IPS-18c (cell line): ENCODE data around the gene ALKBH5.

Experiments
- H3K4me3 ChIP-seq: 2 replicates; pipeline ENCODE4 v1.7.0; 2013; ENCODE audit warnings: low read depth, mild to moderate bottlenecking, low read length, moderate library complexity; ENCODE audit not compliant: insufficient read depth
- H3K9me3 ChIP-seq: one replicate; pipeline ENCODE4 v1.6.1; 2013; ENCODE audit warnings: mild to moderate bottlenecking, low read length, moderate library complexity; ENCODE audit not compliant: control insufficient read depth, insufficient read depth

ALKBH5 gene

GRCh38 chr17:18183334-18184142 lies at the start of gene ALKBH5:
ALKBH5 (plus strand) TSS chr17:18183828; CDS start chr17:18184244, 416 bp downstream.
- Histone ChIP-seq H3K9me3 (no peaks in the 10 kb centered on the region), H3K4me3 (peak within 1 kb of the TSS; percentile 67)

- H3K9me3 ChIP-seq = no peaks in the 10 kb centered on the region
- no peak overlapping the region for H3K4me3 ChIP-seq
These were observed 47.3 kb upstream of the ALKBH5 start for GRCh38 chr17:18136357-18136756.

GRCh38 chr17:18138065-18138749 lies 45.4 kb upstream of the ALKBH5 start:
- Histone ChIP-seq H3K9me3 (no peaks in the 10 kb centered on the region), H3K4me3 (no peak overlapping the region)

- no peaks in the 10 kb centered on the region for H3K9me3 ChIP-seq
- H3K4me3 ChIP-seq = no peak overlapping the region
These were observed 44.5 kb upstream of the ALKBH5 start for GRCh38 chr17:18139092-18139491.

- Histone ChIP-seq H3K9me3 (no peaks in the 10 kb centered on the region), H3K4me3 (no peak overlapping the region)
These were observed 44.1 kb upstream of the ALKBH5 start for GRCh38 chr17:18139498-18139897.

- no peaks in the 10 kb centered on the region for H3K9me3 ChIP-seq
- no peak overlapping the region for H3K4me3 ChIP-seq
These were observed 43.7 kb upstream of the ALKBH5 start for GRCh38 chr17:18139949-18140348.

GRCh38 chr17:18140648-18141047 lies 43.0 kb upstream of the ALKBH5 start:
- no peaks in the 10 kb centered on the region for H3K9me3 ChIP-seq
- H3K4me3 ChIP-seq = no peak overlapping the region; the same call in 1 of the 2 replicates

GRCh38 chr17:18141210-18141803 lies 42.3 kb upstream of the ALKBH5 start:
- H3K9me3 ChIP-seq = no peaks in the 10 kb centered on the region

GRCh38 chr17:18142417-18142816 lies 41.2 kb upstream of the ALKBH5 start:
- H3K4me3 ChIP-seq = no peak overlapping the region
- no peaks in the 10 kb centered on the region for H3K9me3 ChIP-seq

More at GRCh38 chr17:18141210-18141803, 42.3 kb upstream of the ALKBH5 start:
- H3K4me3 ChIP-seq = no peak overlapping the region

- no peaks in the 10 kb centered on the region for H3K9me3 ChIP-seq
- no peak overlapping the region for H3K4me3 ChIP-seq
These were observed 40.3 kb upstream of the ALKBH5 start for GRCh38 chr17:18143044-18143936.

GRCh38 chr17:18144261-18144660 lies 39.4 kb upstream of the ALKBH5 start:
- no peaks in the 10 kb centered on the region for H3K9me3 ChIP-seq

GRCh38 chr17:18144855-18145254 lies 38.8 kb upstream of the ALKBH5 start:
- no peak overlapping the region for H3K4me3 ChIP-seq
- H3K9me3 ChIP-seq = no peaks in the 10 kb centered on the region

More at GRCh38 chr17:18144261-18144660, 39.4 kb upstream of the ALKBH5 start:
- H3K4me3 ChIP-seq = no peak overlapping the region

GRCh38 chr17:18145811-18146210 lies 37.8 kb upstream of the ALKBH5 start:
- H3K9me3 ChIP-seq = no peaks in the 10 kb centered on the region
- no peak overlapping the region for H3K4me3 ChIP-seq

- H3K9me3 ChIP-seq = no peaks in the 10 kb centered on the region
- H3K4me3 ChIP-seq = no peak overlapping the region
These were observed 37.4 kb upstream of the ALKBH5 start for GRCh38 chr17:18146259-18146658.

- Histone ChIP-seq H3K4me3 (no peak overlapping the region), H3K9me3 (no peaks in the 10 kb centered on the region)
These were observed 36.6 kb upstream of the ALKBH5 start for GRCh38 chr17:18146980-18147379.

GRCh38 chr17:18148586-18148985 lies 35.0 kb upstream of the ALKBH5 start:
- Histone ChIP-seq H3K9me3 (no peaks in the 10 kb centered on the region), H3K4me3 (no peak overlapping the region)

- Histone ChIP-seq H3K9me3 (no peaks in the 10 kb centered on the region), H3K4me3 (no peak overlapping the region)
These were observed 32.3 kb upstream of the ALKBH5 start for GRCh38 chr17:18151290-18151689.
